HG02852 (cell line): ENCODE results near the gene AP2S1.
"Not testable (repeated sequence)": the region's sequence is repeated elsewhere in the genome, so short reads cannot be mapped to it uniquely, and the experiment has no call there.

Experiments used
- ATAC-seq: cut with Tn5 transposase; IDR thresholded peaks from one replicate; pipeline ENCODE4 v1.9.1; 2021; ENCODE audit warnings: mild to moderate bottlenecking, moderate library complexity; ENCODE audit not compliant: unreplicated experiment

The AP2S1 gene

GRCh38 chr19:46844067-46844489 lies 6.6 kb downstream of the AP2S1 start:
- ATAC-seq: no peak

- no peak for ATAC-seq
Observed at GRCh38 chr19:46842791-46843190, 7.9 kb downstream of the AP2S1 start.

GRCh38 chr19:46841458-46842083 lies 9.1 kb downstream of the AP2S1 start:
- ATAC-seq: no peak

- no peak for ATAC-seq
Observed at GRCh38 chr19:46840498-46840942, 10.1 kb downstream of the AP2S1 start.

- ATAC-seq: no peak
Observed at GRCh38 chr19:46839752-46840497, 10.7 kb downstream of the AP2S1 start.

GRCh38 chr19:46838160-46838559 lies 12.5 kb downstream of the AP2S1 start:
- ATAC-seq: no peak

GRCh38 chr19:46834984-46835383 lies 15.7 kb downstream of the AP2S1 start:
- no peak for ATAC-seq

GRCh38 chr19:46834121-46834520 lies 16.5 kb downstream of the AP2S1 start:
- no peak for ATAC-seq

- no peak for ATAC-seq
Observed at GRCh38 chr19:46830864-46831263, 19.8 kb downstream of the AP2S1 start.

GRCh38 chr19:46828484-46828883 lies 22.2 kb downstream of the AP2S1 start:
- ATAC-seq: no peak

- no peak for ATAC-seq
Observed at GRCh38 chr19:46825731-46826055, 25.0 kb downstream of the AP2S1 start.

- no peak for ATAC-seq
Observed at GRCh38 chr19:46824890-46825730, 25.5 kb downstream of the AP2S1 start.

GRCh38 chr19:46823049-46823448 lies 27.6 kb downstream of the AP2S1 start:
- no peak for ATAC-seq

- not testable (repeated sequence) for ATAC-seq
Observed at GRCh38 chr19:46822410-46822787, 28.2 kb downstream of the AP2S1 start.

- ATAC-seq: no peak
Observed at GRCh38 chr19:46821512-46822409, 28.9 kb downstream of the AP2S1 start.

GRCh38 chr19:46818812-46819211 lies 31.8 kb downstream of the AP2S1 start:
- no peak for ATAC-seq

- ATAC-seq: no peak
Observed at GRCh38 chr19:46815833-46816627, 34.6 kb downstream of the AP2S1 start.

GRCh38 chr19:46813839-46814358 lies 36.7 kb downstream of the AP2S1 start:
- no peak for ATAC-seq

- ATAC-seq: no peak
Observed at GRCh38 chr19:46812977-46813838, 37.4 kb downstream of the AP2S1 start.
